Endothelial cell of umbilical vein (primary cell): ENCODE data around the gene CCDC69. TPM values are rescaled to one million over a fixed set of nuclear protein-coding genes. Genes with fewer than 3 reads are reported as not detected.

Experiments
- BruUV-seq: library from RNA; stranded (reverse); fragments of 400-500 nt; replicated peaks from 2 replicates; lab custom pipeline; 2021; lab: Mats Ljungman, UMichigan
- CTCF ChIA-PET: fragments of 300-600, 350-600 bp; sonication (Branson Sonifier 250); formaldehyde crosslinking; loops from one replicate; lab custom pipeline; 2021; ENCODE audit warnings: antibody characterized with exemption, inconsistent platforms; lab: Charles Lee
- POLR2A ChIA-PET: fragments of 300-600, 350-600 bp; sonication (Branson Sonifier 250); formaldehyde crosslinking; loops from one replicate; lab custom pipeline; 2021; ENCODE audit warnings: antibody characterized with exemption, inconsistent platforms; lab: Charles Lee
- DNase-seq: peaks from one replicate; pipeline ENCODE4 v3.0.0-alpha.2; 2011; ENCODE audit warnings: low read depth, low spot score
- FAIRE-seq: peaks from 2 replicates; lab custom pipeline; 2011; peaks lifted over from hg19 to GRCh38; lab: Jason Lieb, UNC
- H2AFZ ChIP-seq: 2 replicates; pipeline ENCODE4 v1.6.0; 2012; ENCODE audit warnings: low read depth, low read length, control low read depth, inconsistent platforms
- H3K27ac ChIP-seq: 2 replicates; pipeline ENCODE4 v1.5.1; 2011; ENCODE audit warnings: low read depth, mild to moderate bottlenecking, control low read depth, low read length, moderate library complexity; ENCODE audit not compliant: insufficient read depth
- H3K27me3 ChIP-seq, 2 experiments: 2 replicates each; pipeline versions ENCODE4 v1.6.0 to v1.6.1; 2011; ENCODE audit warnings: low read length in 2 of 2, mixed read lengths in 1 of 2; ENCODE audit not compliant: control insufficient read depth in 2 of 2, insufficient read depth in 2 of 2
- H3K36me3 ChIP-seq, 2 experiments: 2 replicates in 1 of 2; 3 replicates in 1 of 2; pipeline ENCODE4 v1.5.1; 2011; ENCODE audit warnings: low read length in 2 of 2, mild to moderate bottlenecking in 1 of 2, moderate library complexity in 1 of 2; ENCODE audit not compliant: control insufficient read depth in 2 of 2, insufficient read depth in 2 of 2; ENCODE audit errors: extremely low read depth in 1 of 2
- H3K4me1 ChIP-seq: 3 replicates; pipeline ENCODE4 v1.5.1; 2011; ENCODE audit warnings: mild to moderate bottlenecking, low read length; ENCODE audit not compliant: control insufficient read depth, insufficient read depth; ENCODE audit errors: extremely low read depth
- H3K4me2 ChIP-seq: 2 replicates; pipeline ENCODE4 v1.6.1; 2011; ENCODE audit warnings: low read length, control low read depth, mixed read lengths; ENCODE audit not compliant: insufficient read depth
- H3K4me3 ChIP-seq, 3 experiments: fragments of 200-600 bp in 1 of 3; sonication (generic), shearing (Covaris generic) in 1 of 3; replicated peaks in 1 of 3; 2 replicates each; pipeline ENCODE4 v1.5.1; 2011 to 2016; ENCODE audit warnings: control low read depth in 3 of 3, low read length in 3 of 3, mild to moderate bottlenecking in 2 of 3, inconsistent platforms in 1 of 3, low read depth in 1 of 3, moderate library complexity in 1 of 3; ENCODE audit not compliant: insufficient read depth in 1 of 3
- H3K79me2 ChIP-seq: 2 replicates; pipeline ENCODE4 v1.6.0; 2012; ENCODE audit warnings: low read length, inconsistent platforms; ENCODE audit not compliant: control insufficient read depth, insufficient read depth
- H3K9ac ChIP-seq: replicated peaks from 2 replicates; pipeline ENCODE3; 2011; ENCODE audit warnings: low read length, control low read depth; ENCODE audit not compliant: insufficient read depth; ENCODE audit errors: extremely low read depth
- H3K9me1 ChIP-seq: replicated peaks from 3 replicates; pipeline ENCODE4 v1.6.0; 2011; ENCODE audit warnings: mild to moderate bottlenecking, low read length; ENCODE audit not compliant: control insufficient read depth, insufficient read depth; ENCODE audit errors: extremely low read depth
- H3K9me3 ChIP-seq: replicated peaks from 2 replicates; pipeline ENCODE4 v1.5.1; 2012; ENCODE audit warnings: low read length, inconsistent platforms; ENCODE audit not compliant: control insufficient read depth, insufficient read depth
- H4K20me1 ChIP-seq: replicated peaks from 2 replicates; pipeline ENCODE3; 2011; ENCODE audit warnings: mild to moderate bottlenecking, low read length; ENCODE audit not compliant: control insufficient read depth, insufficient read depth; ENCODE audit errors: extremely low read depth
- EZH2 ChIP-seq: IDR thresholded peaks from 2 replicates; pipeline ENCODE4 v1.6.1; 2012; ENCODE audit warnings: borderline replicate concordance, low read depth, mild to moderate bottlenecking, moderate library complexity, low read length, inconsistent platforms; ENCODE audit not compliant: severe bottlenecking
- FOS ChIP-seq: IDR thresholded peaks from 2 replicates; pipeline ENCODE4 v1.6.1; 2011; ENCODE audit warnings: mild to moderate bottlenecking, low read length, moderate library complexity, borderline replicate concordance; ENCODE audit not compliant: insufficient read depth
- GATA2 ChIP-seq: IDR thresholded peaks from 2 replicates; pipeline ENCODE4 v1.7.0; 2011; ENCODE audit warnings: low read depth, mild to moderate bottlenecking, moderate library complexity, mixed read lengths, low read length; ENCODE audit not compliant: insufficient read length, insufficient read depth
- JUN ChIP-seq: IDR thresholded peaks from 2 replicates; pipeline ENCODE4 v1.6.1; 2011; ENCODE audit warnings: borderline replicate concordance, low read depth; ENCODE audit not compliant: insufficient read length, insufficient read depth
- MYC ChIP-seq: IDR thresholded peaks from one replicate; pipeline ENCODE4 v1.6.1; 2011; ENCODE audit warnings: mild to moderate bottlenecking, low read depth, low read length
- POLR2A ChIP-seq: IDR thresholded peaks from 2 replicates; pipeline ENCODE4 v1.6.1; 2012; ENCODE audit warnings: low read depth, mild to moderate bottlenecking, control low read depth, low read length
- POLR2AphosphoS5 ChIP-seq: IDR thresholded peaks from 2 replicates; pipeline ENCODE4 v1.6.1; 2012; ENCODE audit warnings: low read depth, mild to moderate bottlenecking, control low read depth, low read length, moderate library complexity; ENCODE audit not compliant: insufficient read depth
- dilution Hi-C: fragments of 300-500 bp; cut with MboI; formaldehyde crosslinking; loops from one replicate; pipeline ENCODE4 v1.15.0; 2019; ENCODE audit warnings: low sequenced_read_pairs; ENCODE audit not compliant: extremely low pct_ligation_motif_present
- intact Hi-C: fragments of 100-400 bp; cut with micrococcal nuclease; formaldehyde crosslinking; loops from one replicate; pipeline ENCODE4 v1.10.0; 2022
- polyA plus RNA-seq, 4 experiments: library from polyadenylated mRNA; depleted of rRNA in 3 of 4; stranded (reverse) in 3 of 4; unstranded in 1 of 4; fragments of >200 nt; gene quantifications; 2 replicates each; pipeline versions ENCODE4 v1.2.1 to v1.2.3, GENCODE V29; 2011 to 2012; ENCODE audit warnings: missing spikeins in 1 of 4
- total RNA-seq: library from RNA; stranded (reverse); gene quantifications from 2 replicates; pipeline ENCODE4 v1.2.3, GENCODE V29; 2021
- TF ChIP-seq, protein P1 (sequence below), 2 donors: IDR thresholded peaks; 1 replicate in 1 of 2; 2 replicates in 1 of 2; pipeline ENCODE4 v1.5.1; 2011; ENCODE audit warnings: low read length in 2 of 2, mild to moderate bottlenecking in 2 of 2, moderate library complexity in 2 of 2, control low read depth in 1 of 2, inconsistent platforms in 1 of 2, low read depth in 1 of 2; ENCODE audit not compliant: insufficient read depth in 1 of 2; ENCODE audit errors: extremely low read depth in 1 of 2
- TF ChIP-seq, protein P2 (sequence below): IDR thresholded peaks from 2 replicates; pipeline ENCODE4 v1.6.1; 2011; ENCODE audit not compliant: insufficient read depth, insufficient read length

CCDC69 gene
- total and polyA plus RNA-seq, 2 donors (not counting 3 experiments of a cell fraction or from before 2014, with no cell fraction given), result 4.1 to 4.5 TPM

DNA sequence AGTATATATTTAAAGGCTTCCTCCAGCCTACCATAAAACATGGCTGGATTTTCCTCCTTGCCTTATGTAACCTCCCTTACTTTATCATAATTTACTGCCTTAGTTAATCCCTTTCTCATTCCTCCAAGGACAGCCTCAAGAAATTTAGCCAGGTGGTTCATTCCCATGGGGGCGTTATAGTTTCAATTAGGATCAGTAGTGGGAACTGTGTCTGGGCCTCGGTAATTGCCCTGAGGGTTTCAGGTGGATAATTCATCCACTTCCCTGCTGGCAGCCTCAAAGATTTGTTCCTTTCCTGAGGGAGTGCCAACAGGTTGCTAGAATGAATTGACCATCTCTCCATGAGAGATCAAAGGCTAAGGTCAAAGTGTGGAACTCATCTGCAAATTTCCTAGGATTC is 24.8 kb upstream of the CCDC69 start:
- no peak overlapping the region for H3K9ac ChIP-seq
- ChIA-PET POLR2A (no interaction called here), CTCF (interaction anchor here (2.9 kb wide), 1 partner anchor 10 kb away, joined by 9 read pairs; no protein-coding TSS in a partner anchor)
- dilution Hi-C loops, result no loop called here
- H3K4me1 ChIP-seq, result peaks cover 3% of the 10 kb centered on the region
- intact Hi-C loops, result no loop called here
- H3K4me2 ChIP-seq, result no peak overlapping the region
- no peaks in the 10 kb centered on the region for H3K79me2 ChIP-seq
- no peaks in the 10 kb centered on the region for H4K20me1 ChIP-seq
- H3K4me3 ChIP-seq, result no peak overlapping the region
- DNase-seq, result no peak
- H2AFZ ChIP-seq, result no peak overlapping the region
- FAIRE-seq, result no peak
- no peaks in the 10 kb centered on the region for H3K36me3 ChIP-seq
- H3K9me3 ChIP-seq, result no peaks in the 10 kb centered on the region
- H3K27me3 ChIP-seq, result peaks cover 3 to 9% of the 10 kb centered on the region in 2 experiments
- no TSS peak for BruUV-seq
- no peak overlapping the region for H3K27ac ChIP-seq
- no peaks in the 10 kb centered on the region for H3K9me1 ChIP-seq
- no peak for TF ChIP-seq MYC
- TF ChIP-seq, protein P1, sequence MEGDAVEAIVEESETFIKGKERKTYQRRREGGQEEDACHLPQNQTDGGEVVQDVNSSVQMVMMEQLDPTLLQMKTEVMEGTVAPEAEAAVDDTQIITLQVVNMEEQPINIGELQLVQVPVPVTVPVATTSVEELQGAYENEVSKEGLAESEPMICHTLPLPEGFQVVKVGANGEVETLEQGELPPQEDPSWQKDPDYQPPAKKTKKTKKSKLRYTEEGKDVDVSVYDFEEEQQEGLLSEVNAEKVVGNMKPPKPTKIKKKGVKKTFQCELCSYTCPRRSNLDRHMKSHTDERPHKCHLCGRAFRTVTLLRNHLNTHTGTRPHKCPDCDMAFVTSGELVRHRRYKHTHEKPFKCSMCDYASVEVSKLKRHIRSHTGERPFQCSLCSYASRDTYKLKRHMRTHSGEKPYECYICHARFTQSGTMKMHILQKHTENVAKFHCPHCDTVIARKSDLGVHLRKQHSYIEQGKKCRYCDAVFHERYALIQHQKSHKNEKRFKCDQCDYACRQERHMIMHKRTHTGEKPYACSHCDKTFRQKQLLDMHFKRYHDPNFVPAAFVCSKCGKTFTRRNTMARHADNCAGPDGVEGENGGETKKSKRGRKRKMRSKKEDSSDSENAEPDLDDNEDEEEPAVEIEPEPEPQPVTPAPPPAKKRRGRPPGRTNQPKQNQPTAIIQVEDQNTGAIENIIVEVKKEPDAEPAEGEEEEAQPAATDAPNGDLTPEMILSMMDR (IDR thresholded peaks at IDR 0.05; ENCODE audit: extremely low read depth in 1 of 2, insufficient read depth in 1 of 2, low read depth in 1 of 2, low read length in 2 of 2), result no peak
- no peak for TF ChIP-seq JUN
- no peak for TF ChIP-seq GATA2
- TF ChIP-seq, protein P2, sequence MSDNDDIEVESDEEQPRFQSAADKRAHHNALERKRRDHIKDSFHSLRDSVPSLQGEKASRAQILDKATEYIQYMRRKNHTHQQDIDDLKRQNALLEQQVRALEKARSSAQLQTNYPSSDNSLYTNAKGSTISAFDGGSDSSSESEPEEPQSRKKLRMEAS, result no peak
- no peak for TF ChIP-seq POLR2A

DNA sequence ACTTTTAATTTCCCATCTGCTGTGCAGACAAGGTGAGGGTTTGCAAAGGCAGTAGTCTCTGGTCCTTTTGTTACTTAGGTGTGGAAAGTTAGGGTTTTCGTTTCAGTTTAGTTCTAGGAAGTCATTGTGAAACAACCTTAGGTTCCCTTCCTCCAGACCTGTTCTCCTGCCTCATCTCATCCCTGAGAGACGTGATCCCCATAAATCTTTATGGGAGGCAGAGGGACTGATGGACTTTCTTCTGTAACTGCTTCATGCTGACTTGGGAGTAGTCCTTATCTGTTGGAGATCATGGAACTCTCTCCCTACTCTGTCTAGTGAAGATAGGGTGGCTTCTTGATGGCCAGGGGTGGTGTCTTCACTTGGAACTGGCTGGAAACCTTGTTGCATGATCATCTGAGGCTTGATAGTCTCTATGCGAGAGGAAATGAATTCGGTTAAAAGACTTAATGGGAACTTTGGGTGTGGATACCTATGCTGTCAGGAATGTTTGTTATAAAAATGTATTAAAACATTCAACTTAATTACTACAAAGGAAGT is 21.9 kb upstream of the CCDC69 start:
- H2AFZ ChIP-seq, result no peak overlapping the region
- H3K4me2 ChIP-seq, result no peak overlapping the region
- FAIRE-seq, result no peak
- POLR2A ChIA-PET, result no interaction called here
- no peak for TF ChIP-seq GATA2
- TF ChIP-seq POLR2AphosphoS5, result no peak
- TF ChIP-seq POLR2A, result no peak
- TF ChIP-seq, protein P2, result no peak
- TF ChIP-seq EZH2, result no peak
- TF ChIP-seq JUN, result no peak
- TF ChIP-seq, protein P1 (IDR thresholded peaks at IDR 0.05; ENCODE audit: extremely low read depth in 1 of 2, insufficient read depth in 1 of 2, low read depth in 1 of 2, low read length in 2 of 2), result no peak
- TF ChIP-seq FOS, result no peak
- TF ChIP-seq MYC, result no peak
- no peaks in the 10 kb centered on the region for H3K9me1 ChIP-seq
- intact Hi-C loops (no loop called here), dilution Hi-C loops (no loop called here)
- H3K4me1 ChIP-seq, result no peaks in the 10 kb centered on the region
- H3K4me3 ChIP-seq, result no peak overlapping the region
- DNase-seq, result no peak
- no peak overlapping the region for H3K9ac ChIP-seq
- H3K9me3 ChIP-seq, result no peaks in the 10 kb centered on the region
- no peaks in the 10 kb centered on the region for H4K20me1 ChIP-seq
- H3K27ac ChIP-seq, result no peak overlapping the region
- CTCF ChIA-PET, result no interaction called here
- no peaks in the 10 kb centered on the region for H3K79me2 ChIP-seq
- no peaks in the 10 kb centered on the region for H3K36me3 ChIP-seq
- no TSS peak for BruUV-seq
- peaks cover 3 to 9% of the 10 kb centered on the region in 2 experiments for H3K27me3 ChIP-seq
